GM12875 (cell line): Measurements from ENCODE around the gene KCNQ1OT1.

ENCODE experiments used
- H3K4me3 ChIP-seq: one replicate; pipeline ENCODE4 v1.5.1; 2011; ENCODE audit warnings: low read depth, low read length, control low read depth
- TF ChIP-seq, protein P1 (sequence below): IDR thresholded peaks from 2 replicates; pipeline ENCODE4 v1.5.1; 2011; ENCODE audit warnings: low read depth, mild to moderate bottlenecking, control low read depth, inconsistent platforms, low read length, moderate library complexity, borderline replicate concordance; ENCODE audit not compliant: insufficient read depth

KCNQ1OT1 gene

DNA sequence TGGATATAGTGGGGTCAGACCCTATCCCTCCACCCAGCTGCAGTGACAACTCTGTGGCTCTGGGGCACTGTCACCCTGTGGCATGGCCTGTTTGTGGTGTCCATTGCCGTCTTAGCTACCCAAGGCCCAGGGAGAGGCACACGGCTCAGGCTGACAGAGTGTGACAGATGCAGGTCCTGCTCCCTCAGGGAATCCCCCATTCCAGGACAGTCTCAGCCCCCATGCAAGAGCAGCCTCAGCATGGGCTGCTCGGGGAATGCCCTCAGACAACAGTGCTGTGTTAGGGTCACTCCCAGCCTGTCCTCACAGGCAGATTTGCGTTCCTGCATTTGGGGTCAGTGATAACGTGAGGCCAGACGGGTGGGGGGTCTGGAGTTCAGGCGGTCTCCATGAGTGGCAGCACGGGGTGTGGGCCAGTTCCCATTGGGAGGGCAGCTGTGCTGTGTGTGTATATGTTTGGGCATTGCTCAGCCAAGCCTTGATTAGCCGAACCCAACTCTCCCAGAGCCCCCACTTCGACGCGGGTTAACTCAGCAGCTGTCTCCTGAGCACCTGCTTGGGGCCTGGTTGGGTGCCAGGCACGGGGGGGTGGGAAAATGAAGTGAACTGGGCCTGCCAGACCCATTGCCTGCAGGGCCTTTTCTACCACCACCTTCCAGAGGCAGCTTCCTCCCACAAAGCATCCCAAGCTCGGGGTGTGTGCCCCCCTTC, 5.3 kb upstream of the KCNQ1OT1 start:
- no peak overlapping the region for H3K4me3 ChIP-seq
- TF ChIP-seq, protein P1, sequence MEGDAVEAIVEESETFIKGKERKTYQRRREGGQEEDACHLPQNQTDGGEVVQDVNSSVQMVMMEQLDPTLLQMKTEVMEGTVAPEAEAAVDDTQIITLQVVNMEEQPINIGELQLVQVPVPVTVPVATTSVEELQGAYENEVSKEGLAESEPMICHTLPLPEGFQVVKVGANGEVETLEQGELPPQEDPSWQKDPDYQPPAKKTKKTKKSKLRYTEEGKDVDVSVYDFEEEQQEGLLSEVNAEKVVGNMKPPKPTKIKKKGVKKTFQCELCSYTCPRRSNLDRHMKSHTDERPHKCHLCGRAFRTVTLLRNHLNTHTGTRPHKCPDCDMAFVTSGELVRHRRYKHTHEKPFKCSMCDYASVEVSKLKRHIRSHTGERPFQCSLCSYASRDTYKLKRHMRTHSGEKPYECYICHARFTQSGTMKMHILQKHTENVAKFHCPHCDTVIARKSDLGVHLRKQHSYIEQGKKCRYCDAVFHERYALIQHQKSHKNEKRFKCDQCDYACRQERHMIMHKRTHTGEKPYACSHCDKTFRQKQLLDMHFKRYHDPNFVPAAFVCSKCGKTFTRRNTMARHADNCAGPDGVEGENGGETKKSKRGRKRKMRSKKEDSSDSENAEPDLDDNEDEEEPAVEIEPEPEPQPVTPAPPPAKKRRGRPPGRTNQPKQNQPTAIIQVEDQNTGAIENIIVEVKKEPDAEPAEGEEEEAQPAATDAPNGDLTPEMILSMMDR, result no peak

DNA sequence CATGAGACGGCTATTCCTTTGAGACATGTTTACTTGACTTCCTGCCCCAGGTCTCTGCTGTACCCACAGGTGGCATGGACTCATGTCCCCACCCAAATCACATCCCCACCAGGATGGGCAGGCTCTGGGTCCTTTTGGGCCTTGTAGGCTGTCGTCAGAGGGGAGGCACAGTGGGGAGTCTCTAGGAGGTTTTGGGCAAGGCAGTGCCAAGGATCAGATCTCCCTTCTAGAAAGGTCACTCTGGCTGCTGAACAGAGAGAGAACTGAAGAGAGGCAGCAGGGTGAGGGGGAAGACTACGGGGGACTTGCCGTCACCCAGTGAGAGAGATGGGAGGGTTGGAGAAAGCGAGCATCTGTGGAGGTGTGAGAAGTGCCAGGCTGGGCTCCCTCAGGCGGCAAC, 4.6 kb upstream of the KCNQ1OT1 start:
- TF ChIP-seq, protein P1, result no peak
- H3K4me3 ChIP-seq, result no peak overlapping the region

DNA sequence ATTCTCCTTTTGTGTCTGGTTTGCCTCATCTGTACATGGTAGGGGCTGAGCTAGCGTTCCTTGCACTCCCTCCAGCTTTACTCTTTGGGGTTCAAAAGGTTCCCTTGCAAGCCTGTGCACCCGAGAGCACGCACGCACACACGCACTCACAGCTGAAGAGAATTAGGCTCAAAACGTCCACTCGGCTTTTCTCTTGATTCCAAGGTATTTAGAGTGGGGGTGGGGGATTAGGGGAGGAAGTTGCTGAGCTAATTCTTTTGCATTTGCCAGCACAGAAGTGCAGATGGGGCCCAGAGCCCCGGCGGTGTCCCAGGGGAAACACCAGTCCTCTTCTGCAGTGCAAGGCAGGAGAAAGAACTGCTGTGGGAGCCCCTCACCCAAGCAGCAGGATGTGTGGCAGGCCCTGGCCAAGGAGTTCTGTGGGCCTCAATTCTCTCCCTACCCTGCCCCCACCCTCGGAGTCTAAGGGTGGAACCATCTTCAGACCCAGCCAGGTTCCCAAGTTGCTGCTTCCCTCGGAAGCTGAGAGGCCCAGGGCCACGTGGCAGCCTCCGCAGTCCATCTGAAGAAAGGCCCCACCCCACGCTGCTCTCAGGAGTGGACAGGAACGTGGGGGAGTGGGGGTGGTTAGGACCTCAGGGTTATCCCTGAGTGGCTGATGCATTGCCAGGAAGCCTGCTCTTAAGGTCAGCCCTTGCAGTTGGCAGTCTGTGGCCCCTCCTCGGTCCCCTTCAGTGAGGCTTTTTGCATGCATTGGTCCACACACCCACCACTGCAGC, 3.8 kb upstream of the KCNQ1OT1 start:
- TF ChIP-seq, protein P1, result no peak
- H3K4me3 ChIP-seq, result no peak overlapping the region

DNA sequence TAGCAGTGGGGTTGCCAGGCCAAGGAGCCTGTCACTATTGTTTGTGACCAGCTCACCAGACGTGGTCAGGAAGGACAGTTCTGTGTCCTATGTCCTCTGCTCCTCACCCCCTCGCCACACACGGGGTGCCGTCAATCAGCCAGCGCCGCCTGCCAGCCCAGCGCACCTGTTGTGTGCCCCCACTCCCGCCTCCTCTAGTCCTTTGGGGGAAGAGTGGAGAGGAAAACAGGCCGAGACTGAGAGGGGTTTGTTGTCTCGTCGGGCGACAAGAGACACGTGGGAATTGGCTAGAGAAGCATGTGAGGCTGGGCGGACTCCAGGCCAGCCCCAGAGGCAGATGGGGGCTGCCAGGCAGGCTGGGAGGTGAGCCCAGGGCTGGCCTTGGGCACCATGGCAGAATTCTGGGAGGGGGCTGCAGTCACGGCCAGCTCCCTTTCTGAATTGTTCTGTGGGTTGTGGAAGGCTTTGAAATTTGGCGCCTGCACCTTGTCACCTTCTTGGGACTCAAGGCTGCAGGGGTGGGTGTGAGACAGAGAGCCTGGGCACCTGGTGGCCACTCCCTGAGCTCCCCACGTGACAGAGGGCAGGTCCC, 3.1 kb upstream of the KCNQ1OT1 start:
- TF ChIP-seq, protein P1, result no peak
- no peak overlapping the region for H3K4me3 ChIP-seq

DNA sequence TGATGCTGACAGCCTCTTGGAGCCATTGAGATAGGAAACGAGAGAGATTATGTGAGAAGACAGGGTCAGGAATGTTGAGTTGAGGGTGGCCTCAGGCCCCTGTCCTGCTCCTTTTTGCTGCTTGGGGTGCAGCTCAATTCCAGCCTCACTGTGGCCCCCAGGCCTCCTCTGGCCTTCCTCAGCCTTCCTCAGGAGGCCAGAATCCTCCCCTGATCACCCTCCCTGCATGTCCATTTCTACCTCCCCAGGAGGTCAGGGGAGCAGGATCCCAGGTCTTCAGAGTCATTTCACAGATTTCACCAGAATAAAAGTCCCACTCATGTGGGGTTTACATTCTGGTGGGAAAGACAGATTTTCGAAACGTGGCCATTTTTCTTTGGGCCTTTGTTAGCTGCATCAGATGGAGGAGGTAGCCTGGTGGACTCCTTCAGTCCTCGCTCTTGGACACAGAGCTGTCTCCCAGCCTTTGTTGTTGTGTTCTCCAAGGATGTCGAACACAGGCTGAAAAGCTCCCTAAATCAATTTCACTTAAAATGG, 2.2 kb upstream of the KCNQ1OT1 start:
- TF ChIP-seq, protein P1, result no peak
- no peak overlapping the region for H3K4me3 ChIP-seq

DNA sequence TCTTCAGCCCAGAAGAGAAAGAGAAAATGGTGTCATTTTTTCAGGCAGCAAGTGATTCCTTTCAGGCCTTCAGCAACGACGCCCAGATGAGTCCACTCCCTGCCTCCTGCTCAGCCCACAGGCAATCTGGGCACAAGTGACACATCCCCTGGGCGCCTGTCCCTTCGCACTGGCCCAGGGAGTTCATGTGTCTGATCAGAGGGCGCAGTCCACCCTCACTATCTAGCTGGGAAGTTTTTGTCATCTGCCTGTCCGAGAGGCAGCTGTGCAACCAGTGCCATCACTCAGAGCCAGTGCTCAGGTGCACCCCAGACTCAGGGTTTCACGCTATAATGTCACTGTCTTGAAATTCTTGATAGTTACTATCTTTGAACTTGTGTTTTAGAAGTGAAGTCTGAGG, 1.4 kb upstream of the KCNQ1OT1 start:
- no peak overlapping the region for H3K4me3 ChIP-seq
- TF ChIP-seq, protein P1, result no peak
